Activated naive CD8-positive, alpha-beta T cell treated with anti-CD3 and anti-CD28 coated beads, Interleukin-2, amount 50 U/mL, for 24 hours (primary cell): ENCODE measurements around the gene OR8K5.
"Not testable (repeated sequence)": the region's sequence is repeated elsewhere in the genome, so short reads cannot be mapped to it uniquely, and the experiment has no call there.

Experiments used
- ATAC-seq: fragments of 150-1000 bp; cut with Tn5 transposase; one replicate; pipeline ENCODE4 v1.10.0; 2021
- DNase-seq: peaks from one replicate; pipeline ENCODE4 v3.0.0; 2021
- H3K27ac Mint-ChIP-seq: one replicate; pipeline ENCODE4 v1.8.0; 2021; ENCODE audit warnings: mild to moderate bottlenecking, mixed read lengths
- H3K27me3 Mint-ChIP-seq: one replicate; pipeline ENCODE4 v1.8.0; 2021; ENCODE audit warnings: mixed read lengths
- H3K36me3 Mint-ChIP-seq: one replicate; pipeline ENCODE4 v1.8.0; 2021; ENCODE audit warnings: low read depth, mixed read lengths
- H3K4me1 Mint-ChIP-seq: one replicate; pipeline ENCODE4 v1.8.0; 2021; ENCODE audit warnings: mixed read lengths
- H3K4me3 Mint-ChIP-seq: one replicate; pipeline ENCODE4 v1.8.0; 2021; ENCODE audit warnings: mild to moderate bottlenecking, moderate library complexity, mixed read lengths
- H3K9me3 Mint-ChIP-seq: one replicate; pipeline ENCODE4 v1.8.0; 2021; ENCODE audit warnings: mixed read lengths

The OR8K5 gene, protein sequence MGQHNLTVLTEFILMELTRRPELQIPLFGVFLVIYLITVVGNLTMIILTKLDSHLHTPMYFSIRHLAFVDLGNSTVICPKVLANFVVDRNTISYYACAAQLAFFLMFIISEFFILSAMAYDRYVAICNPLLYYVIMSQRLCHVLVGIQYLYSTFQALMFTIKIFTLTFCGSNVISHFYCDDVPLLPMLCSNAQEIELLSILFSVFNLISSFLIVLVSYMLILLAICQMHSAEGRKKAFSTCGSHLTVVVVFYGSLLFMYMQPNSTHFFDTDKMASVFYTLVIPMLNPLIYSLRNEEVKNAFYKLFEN

DNA sequence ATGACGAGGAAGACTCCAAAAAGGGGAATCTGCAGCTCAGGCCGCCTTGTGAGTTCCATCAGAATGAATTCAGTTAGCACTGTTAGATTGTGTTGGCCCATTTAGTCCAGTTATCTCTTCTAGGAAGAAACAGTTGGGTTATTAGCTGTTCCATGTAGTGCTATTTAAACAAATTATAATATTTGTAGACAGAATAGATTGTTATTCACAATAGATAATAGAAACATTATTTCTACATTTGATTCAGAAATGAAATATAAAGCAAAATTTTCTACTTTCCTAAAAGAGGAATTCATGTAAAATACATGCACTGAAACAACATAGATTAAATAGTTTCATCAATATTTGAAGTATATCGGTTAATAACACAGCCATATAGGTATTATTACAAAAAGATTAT, at the start of gene OR8K5:
Gene OR8K5 (minus strand): TSS at position 101 of the 400 bp plus-strand sequence. CDS start 0 bp downstream, at position 101.
- Mint-ChIP-seq H3K27me3 (no peaks in the 10 kb centered on the region), H3K4me3 (no peak within 1 kb of the TSS), H3K27ac (no peak within 1 kb of the TSS), H3K4me1 (no peaks in the 10 kb centered on the region), H3K9me3 (peaks cover 10% of the 10 kb centered on the region), H3K36me3 (no peaks in the 10 kb centered on the region)
- ATAC-seq (no peak), DNase-seq (no peak)

DNA sequence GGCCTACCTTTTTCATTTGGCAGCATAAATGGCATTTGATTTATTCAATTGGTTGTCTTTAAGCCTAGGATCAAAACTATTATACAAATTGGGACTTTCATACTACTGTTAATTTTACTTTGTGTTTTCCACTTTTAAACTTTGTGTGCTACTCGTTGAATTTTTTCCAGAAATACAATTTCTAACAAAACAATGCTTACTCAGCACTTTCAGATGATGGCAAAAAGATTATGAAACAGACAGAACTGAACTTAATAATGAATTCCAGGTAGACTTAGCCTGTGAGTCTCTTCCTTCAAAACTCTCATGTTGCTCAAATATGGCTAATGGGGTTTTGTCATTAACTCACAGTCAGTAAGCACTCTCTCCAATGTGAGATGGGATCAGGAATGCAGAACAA, 47.7 kb upstream of the OR8K5 start:
- H3K9me3 Mint-ChIP-seq = peaks cover 19% of the 10 kb centered on the region
- no peak overlapping the region for H3K4me3 Mint-ChIP-seq
- DNase-seq (no peak), ATAC-seq (no peak)
- no peaks in the 10 kb centered on the region for H3K27me3 Mint-ChIP-seq
- H3K4me1 Mint-ChIP-seq = no peaks in the 10 kb centered on the region
- no peaks in the 10 kb centered on the region for H3K36me3 Mint-ChIP-seq
- no peak overlapping the region for H3K27ac Mint-ChIP-seq

DNA sequence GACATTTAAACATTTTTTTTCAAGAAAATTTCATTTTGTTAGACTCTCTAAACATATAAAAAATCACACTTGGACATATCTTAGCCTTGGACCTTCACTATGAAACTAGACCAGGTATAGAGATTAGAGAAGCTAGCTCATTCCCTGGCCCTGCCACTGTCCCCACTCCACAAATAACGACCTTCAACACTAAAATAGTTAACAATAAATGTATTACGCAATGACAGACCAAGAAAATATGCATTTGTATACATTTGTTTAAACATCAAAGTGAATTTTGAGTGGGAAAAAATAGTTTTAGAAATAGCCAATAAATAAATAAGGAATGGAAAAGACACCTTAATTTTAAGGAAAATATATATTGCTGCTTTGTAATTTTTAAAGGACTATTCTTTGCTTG, 37.2 kb upstream of the OR8K5 start:
- no peaks in the 10 kb centered on the region for H3K27me3 Mint-ChIP-seq
- H3K4me3 Mint-ChIP-seq = no peak overlapping the region
- no peaks in the 10 kb centered on the region for H3K36me3 Mint-ChIP-seq
- H3K27ac Mint-ChIP-seq = no peak overlapping the region
- peaks cover 8% of the 10 kb centered on the region for H3K9me3 Mint-ChIP-seq
- no peaks in the 10 kb centered on the region for H3K4me1 Mint-ChIP-seq
- ATAC-seq (no peak), DNase-seq (no peak)

DNA sequence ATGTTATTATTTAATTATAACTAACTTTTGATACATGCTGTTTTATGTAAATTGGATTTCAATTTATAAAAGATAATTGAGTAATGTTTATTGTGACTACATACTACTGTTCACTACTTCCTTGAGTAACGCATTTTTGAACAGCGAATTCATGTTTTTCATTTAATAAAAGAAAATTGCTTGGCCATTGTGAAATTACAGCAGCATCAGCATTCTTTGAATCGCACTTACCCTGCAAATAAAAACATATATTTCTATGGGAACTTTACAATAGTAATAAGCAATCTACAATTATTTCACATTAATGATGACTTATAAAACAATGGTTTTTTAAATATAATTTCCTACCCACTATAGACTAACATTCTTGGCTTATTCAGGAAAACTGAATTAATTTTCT, 36.6 kb upstream of the OR8K5 start:
- DNase-seq = no peak
- no peaks in the 10 kb centered on the region for H3K36me3 Mint-ChIP-seq
- peaks cover 10% of the 10 kb centered on the region for H3K9me3 Mint-ChIP-seq
- no peak overlapping the region for H3K4me3 Mint-ChIP-seq
- H3K27ac Mint-ChIP-seq = no peak overlapping the region
- no peaks in the 10 kb centered on the region for H3K4me1 Mint-ChIP-seq
- ATAC-seq = no peak
- no peaks in the 10 kb centered on the region for H3K27me3 Mint-ChIP-seq

DNA sequence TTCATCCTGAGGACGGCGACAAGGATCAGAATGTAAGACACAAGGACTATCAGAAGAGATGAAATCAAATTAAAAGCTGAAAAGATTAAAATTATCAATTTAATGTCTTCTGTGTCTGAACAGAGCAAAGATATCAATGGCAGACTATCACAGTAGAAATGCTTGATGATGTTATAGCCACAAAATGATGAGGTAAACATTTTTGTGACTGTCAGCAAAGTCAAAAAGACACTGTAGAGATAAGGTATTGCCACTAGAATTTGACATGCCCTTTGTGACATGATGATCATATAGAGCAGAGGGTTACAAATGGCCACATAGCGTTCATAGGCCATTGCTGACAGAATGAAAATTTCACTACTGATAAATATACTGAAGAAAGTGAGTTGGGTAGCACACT, 28.5 kb upstream of the OR8K5 start:
- ATAC-seq (no peak), DNase-seq (no peak)
- Mint-ChIP-seq H3K27ac (no peak overlapping the region), H3K4me1 (no peaks in the 10 kb centered on the region), H3K9me3 (peaks cover 23% of the 10 kb centered on the region), H3K36me3 (no peaks in the 10 kb centered on the region), H3K27me3 (no peaks in the 10 kb centered on the region), H3K4me3 (no peak overlapping the region)

DNA sequence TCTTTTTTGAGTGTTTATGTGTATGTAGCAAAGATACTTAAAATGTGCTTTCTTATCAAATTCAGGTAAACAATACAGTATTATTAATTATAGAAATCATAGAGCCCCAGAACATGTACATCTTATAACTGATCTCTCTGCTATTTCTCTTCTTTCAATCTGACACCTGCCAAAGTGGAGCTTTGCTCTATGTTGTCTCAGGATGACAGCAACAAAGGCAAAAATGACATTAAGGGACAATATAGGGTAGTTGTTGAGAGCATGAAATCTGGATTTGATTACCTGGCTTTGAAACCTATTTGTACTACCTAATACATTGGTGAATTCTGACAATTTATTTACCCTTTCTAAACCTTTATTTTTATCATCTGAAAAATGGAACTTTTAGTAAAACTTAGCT, 23.3 kb upstream of the OR8K5 start:
- Mint-ChIP-seq H3K36me3 (no peaks in the 10 kb centered on the region), H3K4me1 (no peaks in the 10 kb centered on the region), H3K4me3 (no peak overlapping the region), H3K9me3 (peaks cover 31% of the 10 kb centered on the region), H3K27ac (no peak overlapping the region), H3K27me3 (no peaks in the 10 kb centered on the region)
- DNase-seq = no peak
- ATAC-seq = no peak

DNA sequence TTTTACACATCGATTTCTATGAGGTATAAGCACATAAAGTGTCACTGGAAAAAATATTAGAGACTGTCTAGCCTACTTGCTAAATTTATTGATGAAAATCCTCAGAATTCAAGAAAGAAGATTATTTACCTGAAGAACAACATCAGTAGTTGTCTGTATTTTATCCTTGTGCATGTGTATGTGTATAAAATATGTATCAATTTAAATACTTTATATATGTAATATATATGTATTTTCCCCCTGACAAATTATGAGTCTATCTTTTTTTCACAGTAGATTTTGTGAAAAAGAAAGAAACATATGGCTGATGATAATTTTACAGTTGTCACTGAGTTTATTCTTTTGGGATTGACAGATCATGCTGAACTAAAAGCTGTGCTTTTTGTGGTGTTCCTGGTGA, 16.2 kb upstream of the OR8K5 start, which contains the start of gene OR5J2:
Gene OR5J2 (plus strand): TSS at position 301 of the 400 bp plus-strand sequence. CDS start 0 bp downstream, at position 301.
- Mint-ChIP-seq H3K4me1 (no peaks in the 10 kb centered on the region), H3K36me3 (no peaks in the 10 kb centered on the region), H3K27me3 (no peaks in the 10 kb centered on the region), H3K4me3 (no peak within 1 kb of the TSS), H3K9me3 (peaks cover 20% of the 10 kb centered on the region), H3K27ac (no peak within 1 kb of the TSS)
- DNase-seq (no peak), ATAC-seq (no peak)

DNA sequence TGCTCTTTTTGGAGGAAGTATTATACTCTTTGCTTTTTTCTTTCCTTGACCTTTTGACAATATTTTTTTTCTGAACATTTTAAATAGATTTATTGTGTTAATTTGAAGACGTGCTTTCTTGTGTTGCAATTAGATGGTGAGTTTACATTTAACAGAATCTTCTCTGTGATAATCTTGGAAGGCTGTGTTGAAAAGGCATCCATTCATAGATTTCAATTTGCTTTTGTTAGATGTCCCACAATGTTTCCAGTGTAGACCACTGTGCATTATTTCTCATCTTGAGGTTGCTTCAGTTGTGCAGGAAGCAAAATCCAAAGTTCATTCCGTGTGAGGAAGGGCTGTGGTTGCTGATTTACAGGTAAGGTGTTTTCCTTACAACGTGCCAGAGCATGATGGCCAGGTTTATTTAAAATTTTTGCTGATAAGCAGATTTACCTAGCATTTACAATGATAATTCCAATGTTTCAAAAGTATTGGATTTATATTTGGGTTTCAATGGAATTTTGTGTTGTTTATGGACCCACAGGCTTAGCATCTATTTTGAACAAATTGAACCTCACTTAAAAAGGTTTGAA, 12.2 kb upstream of the OR8K5 start:
- Mint-ChIP-seq H3K27me3 (no peaks in the 10 kb centered on the region), H3K36me3 (no peaks in the 10 kb centered on the region), H3K4me3 (no peak overlapping the region), H3K27ac (no peak overlapping the region), H3K4me1 (no peaks in the 10 kb centered on the region), H3K9me3 (peaks cover 5% of the 10 kb centered on the region)
- ATAC-seq (no peak), DNase-seq (no peak)

DNA sequence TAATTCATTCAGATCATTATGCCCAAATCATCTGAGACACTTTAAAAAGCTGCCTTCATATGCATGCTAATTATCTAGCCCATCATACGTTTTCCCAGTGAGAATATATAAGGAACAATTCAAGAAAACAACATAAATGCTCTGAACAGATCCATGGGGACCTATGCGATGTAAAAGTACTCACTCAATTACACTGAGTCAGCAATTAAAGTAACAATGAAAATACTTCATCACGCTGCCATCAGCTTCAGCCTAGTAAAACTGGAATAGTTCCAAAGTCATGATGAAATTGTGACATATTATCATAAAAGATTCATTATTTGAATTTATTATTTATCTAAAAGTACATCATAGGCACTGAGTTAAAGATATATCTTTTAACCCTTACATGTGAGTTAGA, 3.7 kb upstream of the OR8K5 start:
- no peak for ATAC-seq
- Mint-ChIP-seq H3K27ac (no peak overlapping the region), H3K27me3 (no peaks in the 10 kb centered on the region)

DNA sequence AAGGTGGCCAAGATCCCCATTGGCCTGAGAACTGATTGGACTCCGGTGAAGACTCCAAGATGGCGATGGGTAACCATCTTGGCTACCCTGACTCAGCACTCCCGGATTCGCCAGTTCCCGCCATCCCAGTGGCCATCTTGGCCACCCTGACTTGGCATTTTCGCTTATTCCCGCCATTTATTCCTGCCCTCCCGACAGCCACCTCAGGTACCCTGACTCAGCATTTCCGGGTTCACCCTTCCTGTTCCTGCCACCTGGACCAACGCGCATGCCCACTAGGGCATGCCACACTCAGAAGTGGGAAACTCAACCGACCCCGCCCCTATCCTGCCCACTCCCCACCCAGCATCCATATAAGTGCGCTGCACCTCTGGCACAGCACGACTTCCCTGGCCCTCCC, 7.8 kb downstream of the OR8K5 start:
- no peak overlapping the region for H3K4me3 Mint-ChIP-seq
- peaks cover 42% of the 10 kb centered on the region for H3K9me3 Mint-ChIP-seq

More for the DNA sequence above, 3.7 kb upstream of the OR8K5 start:
- Mint-ChIP-seq H3K4me1 (no peaks in the 10 kb centered on the region), H3K9me3 (peaks cover 12% of the 10 kb centered on the region), H3K4me3 (no peak overlapping the region), H3K36me3 (no peaks in the 10 kb centered on the region)
- no peak for DNase-seq

DNA sequence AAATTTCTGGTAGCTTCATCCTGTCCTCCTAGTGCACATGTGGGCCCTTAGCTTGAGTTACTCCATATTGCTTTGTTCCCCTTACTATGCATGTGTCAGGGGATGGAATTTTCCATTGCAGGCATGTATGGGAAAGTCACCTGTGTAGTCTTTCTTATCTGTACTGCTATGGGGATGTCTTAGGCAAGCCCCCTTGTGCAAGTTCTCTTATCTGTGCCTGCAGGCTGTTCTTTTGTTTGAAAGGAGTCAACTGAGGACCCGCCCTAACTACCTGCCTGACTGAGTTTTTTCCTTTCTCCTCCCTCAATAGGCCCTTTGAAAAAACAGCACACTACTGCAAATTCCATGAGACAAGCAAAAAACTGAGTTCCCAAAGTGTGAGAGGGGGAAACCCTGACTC, 8.7 kb downstream of the OR8K5 start:
- ATAC-seq = no peak
- no peaks in the 10 kb centered on the region for H3K36me3 Mint-ChIP-seq
- DNase-seq = no peak
- no peaks in the 10 kb centered on the region for H3K27me3 Mint-ChIP-seq
- H3K4me1 Mint-ChIP-seq = no peaks in the 10 kb centered on the region
- H3K9me3 Mint-ChIP-seq = peaks cover 41% of the 10 kb centered on the region
- H3K27ac Mint-ChIP-seq = no peak overlapping the region
- H3K4me3 Mint-ChIP-seq = no peak overlapping the region

More for the DNA sequence above, 7.8 kb downstream of the OR8K5 start:
- ATAC-seq (no peak), DNase-seq (no peak)
- Mint-ChIP-seq H3K4me1 (no peaks in the 10 kb centered on the region), H3K27me3 (no peaks in the 10 kb centered on the region), H3K36me3 (no peaks in the 10 kb centered on the region), H3K27ac (no peak overlapping the region)

DNA sequence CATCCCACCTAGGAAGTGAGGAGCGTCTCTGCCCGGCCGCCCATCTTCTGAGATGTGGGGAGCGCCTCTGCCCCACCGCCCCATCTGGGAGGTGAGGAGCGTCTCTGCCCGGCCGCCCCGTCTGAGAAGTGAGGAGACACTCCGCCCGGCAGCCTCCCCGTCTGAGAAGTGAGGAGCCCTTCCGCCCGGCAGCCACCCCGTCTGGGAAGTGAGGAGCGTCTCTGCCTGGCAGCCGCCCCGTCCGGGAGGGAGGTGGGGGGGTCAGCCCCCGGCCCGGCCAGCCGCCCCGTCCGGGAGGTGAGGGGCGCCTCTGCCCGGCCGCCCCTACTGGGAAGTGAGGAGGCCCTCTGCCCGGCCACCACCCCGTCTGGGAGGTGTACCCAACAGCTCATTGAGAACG, 16.4 kb downstream of the OR8K5 start:
- not testable (repeated sequence) for ATAC-seq, DNase-seq, H3K4me1 Mint-ChIP-seq, H3K4me3 Mint-ChIP-seq, H3K27me3 Mint-ChIP-seq, H3K27ac Mint-ChIP-seq, H3K36me3 Mint-ChIP-seq
- H3K9me3 Mint-ChIP-seq = peaks cover 26% of the 10 kb centered on the region

DNA sequence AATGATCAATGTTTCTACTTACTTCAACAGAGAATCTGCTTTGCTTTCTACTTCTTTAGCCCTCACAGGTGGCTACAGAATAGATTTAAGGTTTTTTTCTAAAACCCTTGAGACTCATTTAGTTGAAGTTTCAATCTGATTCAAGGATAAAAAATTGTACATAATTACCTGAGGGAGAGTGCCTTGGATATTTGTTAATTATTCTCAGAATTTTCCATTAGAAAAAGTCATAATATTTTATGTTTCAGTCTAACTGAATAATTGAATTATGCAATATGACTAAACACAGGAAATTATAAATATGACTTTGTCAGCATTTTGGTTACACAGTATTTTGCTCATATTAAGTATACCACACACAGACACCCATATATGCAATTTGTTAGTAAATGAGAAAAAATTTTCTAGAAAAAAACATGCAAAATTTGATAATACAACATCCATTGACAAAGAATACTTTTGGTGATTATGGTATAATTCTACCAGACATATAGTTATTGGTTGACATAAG, 19.9 kb downstream of the OR8K5 start, which contains the start of gene OR8J3:
Gene OR8J3 (minus strand): TSS at position 51 of the 511 bp plus-strand sequence. CDS start 2,483 bp downstream, outside the sequence.
- no peak within 1 kb of the TSS for H3K4me3 Mint-ChIP-seq
- H3K36me3 Mint-ChIP-seq = no peaks in the 10 kb centered on the region
- H3K4me1 Mint-ChIP-seq = no peaks in the 10 kb centered on the region
- peaks cover 29% of the 10 kb centered on the region for H3K9me3 Mint-ChIP-seq
- no peak within 1 kb of the TSS for H3K27ac Mint-ChIP-seq
- ATAC-seq = no peak
- no peaks in the 10 kb centered on the region for H3K27me3 Mint-ChIP-seq
- DNase-seq = no peak

DNA sequence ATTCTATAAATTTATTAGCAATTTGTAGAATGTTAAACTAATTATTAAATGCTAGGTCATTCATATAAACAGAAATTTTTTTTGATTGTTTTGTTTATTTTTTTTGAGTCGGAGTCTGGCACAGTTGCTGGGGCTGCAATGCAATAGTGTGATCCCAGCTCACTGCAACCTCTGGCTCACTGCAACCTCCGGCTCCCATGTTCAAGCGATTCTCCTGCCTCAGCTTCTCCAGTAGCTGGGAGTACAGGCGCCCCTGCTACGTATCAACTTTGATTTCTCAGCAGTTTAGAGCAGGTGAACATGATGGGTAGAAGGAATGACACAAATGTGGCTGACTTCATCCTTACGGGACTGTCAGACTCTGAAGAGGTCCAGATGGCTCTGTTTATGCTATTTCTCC, 38.0 kb downstream of the OR8K5 start, which contains the start of gene OR8H3:
Gene OR8H3 (plus strand): TSS at position 301 of the 400 bp plus-strand sequence. CDS start 0 bp downstream, at position 301.
- ATAC-seq = no peak
- DNase-seq = no peak
- Mint-ChIP-seq H3K9me3 (peaks cover 16% of the 10 kb centered on the region), H3K4me1 (no peaks in the 10 kb centered on the region), H3K4me3 (no peak within 1 kb of the TSS), H3K36me3 (no peaks in the 10 kb centered on the region), H3K27ac (no peak within 1 kb of the TSS), H3K27me3 (no peaks in the 10 kb centered on the region)
